ENCODE results near the gene SCN8A. TPM values are rescaled to one million over a fixed set of nuclear protein-coding genes. Genes with fewer than 3 reads are reported as not detected.
"Not testable (repeated sequence)": the region's sequence is repeated elsewhere in the genome, so short reads cannot be mapped to it uniquely, and the experiment has no call there.

The SCN8A gene
- total RNA-seq, 1 donor from 2014 or later: 1.3 TPM

DNA sequence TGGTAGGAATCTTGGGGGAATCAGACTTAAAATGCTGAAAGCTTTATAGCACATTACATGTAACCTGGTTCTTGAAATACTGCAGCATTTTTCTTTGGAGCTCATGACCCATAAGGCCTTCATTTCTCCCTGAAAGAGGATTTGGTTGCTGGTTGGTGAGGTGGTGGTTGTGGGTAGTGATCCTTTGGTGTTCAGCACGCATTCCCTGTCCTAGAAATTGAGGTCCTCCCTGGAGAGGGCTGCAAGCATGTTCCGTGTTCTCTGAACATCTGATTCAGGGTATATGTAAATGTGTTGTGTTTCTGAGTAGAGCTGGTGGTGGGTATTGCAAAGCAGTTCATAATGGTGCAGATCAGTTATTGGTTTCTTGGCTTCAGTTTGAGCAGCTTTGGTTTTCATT lies 2.0 kb downstream of the SCN8A start:
- Histone ChIP-seq H3K36me3 (ENCODE audit: control insufficient read depth, insufficient read depth, low read length) (no peaks in the 10 kb centered on the region), H3K27me3 (ENCODE audit: control insufficient read depth, insufficient read depth, low read length) (peaks cover 11% of the 10 kb centered on the region), H3K4me3 (ENCODE audit: low read depth, low read length) (no peak overlapping the region)
- no peak for DNase-seq (ENCODE audit: low read depth)
- TF ChIP-seq CTCF (IDR thresholded peaks at IDR 0.05; ENCODE audit: insufficient read depth, low read length, poor library complexity, severe bottlenecking): no peak

- H3K4me3 ChIP-seq (ENCODE audit: low read depth, low read length): no peak overlapping the region
- peaks cover 11% of the 10 kb centered on the region for H3K27me3 ChIP-seq (ENCODE audit: control insufficient read depth, insufficient read depth, low read length)
- DNase-seq (ENCODE audit: low read depth): peak; percentile 32
- no peaks in the 10 kb centered on the region for H3K36me3 ChIP-seq (ENCODE audit: control insufficient read depth, insufficient read depth, low read length)
- TF ChIP-seq CTCF (IDR thresholded peaks at IDR 0.05; ENCODE audit: insufficient read depth, low read length, poor library complexity, severe bottlenecking): no peak
Observed at GRCh38 chr12:51593539-51593938, 2.5 kb downstream of the SCN8A start.

DNA sequence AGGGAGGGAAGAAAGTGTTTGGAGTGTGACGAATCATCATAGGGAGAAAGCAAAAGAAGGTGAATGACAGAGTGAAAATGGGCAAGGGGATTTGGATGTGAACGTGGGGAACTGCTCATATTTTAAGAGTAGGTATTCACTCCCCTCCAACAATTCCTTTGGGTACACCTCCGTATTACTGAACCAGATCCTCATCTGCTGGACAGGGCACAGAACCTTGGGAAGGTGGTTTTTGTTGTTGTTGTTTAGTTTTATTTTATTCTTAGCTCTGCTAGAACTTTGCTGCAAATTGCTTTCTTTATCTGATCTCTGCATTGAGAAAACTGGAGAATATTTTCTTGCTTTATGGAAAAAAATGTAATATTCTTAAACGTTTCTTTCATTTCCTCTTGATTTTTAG lies 7.1 kb downstream of the SCN8A start:
- TF ChIP-seq CTCF (IDR thresholded peaks at IDR 0.05; ENCODE audit: insufficient read depth, low read length, poor library complexity, severe bottlenecking): no peak
- no peak overlapping the region for H3K4me3 ChIP-seq (ENCODE audit: low read depth, low read length)
- no peak for DNase-seq (ENCODE audit: low read depth)
- H3K36me3 ChIP-seq (ENCODE audit: control insufficient read depth, insufficient read depth, low read length): no peaks in the 10 kb centered on the region
- H3K27me3 ChIP-seq (ENCODE audit: control insufficient read depth, insufficient read depth, low read length): no peaks in the 10 kb centered on the region

DNA sequence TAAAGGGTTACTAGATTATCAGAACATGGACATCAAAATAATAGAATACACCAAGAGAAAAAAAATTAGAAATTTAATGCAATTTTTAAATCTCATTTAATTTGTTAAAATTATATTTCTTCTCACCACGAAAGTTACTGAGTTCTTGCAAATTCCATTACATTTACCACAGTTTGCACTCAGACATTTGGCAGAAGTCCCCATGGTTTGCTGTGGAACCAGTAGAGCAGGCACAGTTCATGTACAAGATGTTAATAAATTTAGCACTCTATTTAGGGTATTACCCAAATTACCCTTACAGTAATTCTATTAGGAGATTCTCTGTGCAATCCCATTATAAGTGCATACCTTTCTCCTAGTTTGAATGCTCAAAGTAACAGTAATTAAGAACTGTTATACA lies 9.7 kb downstream of the SCN8A start:
- no peak overlapping the region for H3K4me3 ChIP-seq (ENCODE audit: low read depth, low read length)
- H3K36me3 ChIP-seq (ENCODE audit: control insufficient read depth, insufficient read depth, low read length): no peaks in the 10 kb centered on the region
- no peak for DNase-seq (ENCODE audit: low read depth)
- no peak for TF ChIP-seq CTCF (IDR thresholded peaks at IDR 0.05; ENCODE audit: insufficient read depth, low read length, poor library complexity, severe bottlenecking)
- no peaks in the 10 kb centered on the region for H3K27me3 ChIP-seq (ENCODE audit: control insufficient read depth, insufficient read depth, low read length)

DNA sequence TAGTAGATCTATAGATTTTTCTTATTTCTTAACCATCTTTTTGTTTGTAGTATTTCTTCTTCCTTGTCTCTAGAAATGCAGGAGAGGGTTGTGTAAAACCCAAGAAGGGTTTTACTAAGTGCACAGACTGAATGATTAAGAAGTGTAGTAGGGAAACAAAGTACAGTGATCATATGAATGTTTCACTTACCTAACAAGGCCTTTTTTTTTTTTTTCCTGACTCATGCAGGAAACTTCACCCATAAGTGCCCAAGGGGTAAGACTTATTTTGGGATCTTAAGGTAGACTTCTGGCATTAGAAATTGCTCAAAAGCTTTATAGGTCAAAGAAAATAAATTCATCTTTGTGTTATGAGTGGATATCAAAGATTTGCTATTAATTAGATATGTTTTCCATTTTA lies 10.2 kb downstream of the SCN8A start:
- Histone ChIP-seq H3K27me3 (ENCODE audit: control insufficient read depth, insufficient read depth, low read length) (no peaks in the 10 kb centered on the region), H3K36me3 (ENCODE audit: control insufficient read depth, insufficient read depth, low read length) (no peaks in the 10 kb centered on the region), H3K4me3 (ENCODE audit: low read depth, low read length) (no peak overlapping the region)
- DNase-seq (ENCODE audit: low read depth): no peak
- TF ChIP-seq CTCF (IDR thresholded peaks at IDR 0.05; ENCODE audit: insufficient read depth, low read length, poor library complexity, severe bottlenecking): no peak

DNA sequence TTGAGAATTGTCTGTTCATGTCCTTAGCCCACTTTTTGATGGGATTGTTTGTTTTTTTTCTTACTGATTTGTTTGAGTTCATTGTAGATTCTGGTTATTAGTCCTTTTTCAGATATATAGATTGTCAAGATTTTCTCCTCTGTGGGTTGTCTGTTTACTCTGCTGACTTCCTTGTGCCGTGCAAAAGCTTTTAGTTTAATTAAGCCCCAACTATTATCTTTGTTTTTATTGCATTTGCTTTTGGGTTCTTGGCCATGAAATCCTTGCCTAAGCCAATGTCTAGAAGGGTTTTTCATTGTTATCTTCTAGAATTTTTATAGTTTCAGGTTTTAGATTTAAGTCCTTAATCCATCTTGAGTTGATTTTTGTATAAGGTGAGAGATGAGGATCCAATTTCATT lies 14.9 kb downstream of the SCN8A start:
- H3K27me3 ChIP-seq (ENCODE audit: control insufficient read depth, insufficient read depth, low read length); H3K36me3 ChIP-seq (ENCODE audit: control insufficient read depth, insufficient read depth, low read length); DNase-seq (ENCODE audit: low read depth); H3K4me3 ChIP-seq (ENCODE audit: low read depth, low read length): not testable (repeated sequence)

GRCh38 chr12:51607197-51607596 lies 16.2 kb downstream of the SCN8A start:
- DNase-seq (ENCODE audit: low read depth); H3K36me3 ChIP-seq (ENCODE audit: control insufficient read depth, insufficient read depth, low read length); H3K4me3 ChIP-seq (ENCODE audit: low read depth, low read length); H3K27me3 ChIP-seq (ENCODE audit: control insufficient read depth, insufficient read depth, low read length): not testable (repeated sequence)
